GM19193 (cell line): ENCODE results near the gene NXPE1.

ENCODE experiments used
- POLR2A ChIP-seq: IDR thresholded peaks from 4 replicates; pipeline ENCODE4 v1.6.1; 2011; ENCODE audit not compliant: insufficient read depth, insufficient read length; ENCODE audit errors: extremely low read depth

NXPE1 gene

DNA sequence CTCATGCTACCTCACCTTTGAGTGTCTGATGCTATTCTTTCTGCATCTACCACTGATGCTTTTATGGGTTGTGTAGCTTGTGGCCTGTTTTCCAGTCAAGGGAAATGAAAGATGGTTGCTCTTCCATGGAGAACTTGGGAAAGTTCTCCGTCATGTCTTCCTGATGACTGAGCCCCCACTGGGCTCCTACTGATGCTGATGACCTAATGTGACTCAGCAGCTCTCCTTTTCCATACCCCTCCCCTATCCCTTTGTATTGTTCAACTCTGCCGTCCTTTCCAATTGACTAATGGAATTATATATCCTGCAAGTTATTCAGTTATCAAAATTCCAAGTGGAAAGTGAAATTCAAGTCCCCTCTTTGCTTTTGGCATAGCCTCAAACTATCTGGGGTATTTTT is 75.8 kb downstream of the NXPE1 start:
- TF ChIP-seq POLR2A, result no peak

DNA sequence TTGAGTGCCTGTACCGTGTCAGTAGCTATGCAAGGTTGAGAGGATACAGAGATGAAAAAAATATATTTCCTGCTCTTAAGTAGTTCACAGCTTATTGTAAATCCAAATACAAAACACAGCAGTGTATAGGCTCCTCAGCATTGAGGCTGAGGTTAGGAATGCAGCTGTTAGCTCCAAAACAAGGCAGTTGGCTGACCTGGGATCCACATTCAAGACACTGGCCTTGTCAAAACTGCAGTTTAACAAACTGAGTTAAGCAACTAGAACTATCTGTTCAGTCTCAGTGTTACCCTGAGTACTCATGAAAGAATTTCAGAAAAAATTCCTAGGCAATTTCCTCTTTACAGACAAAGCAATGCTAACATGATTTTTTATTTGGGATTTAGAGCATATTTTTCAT is 77.6 kb downstream of the NXPE1 start:
- TF ChIP-seq POLR2A, result no peak

DNA sequence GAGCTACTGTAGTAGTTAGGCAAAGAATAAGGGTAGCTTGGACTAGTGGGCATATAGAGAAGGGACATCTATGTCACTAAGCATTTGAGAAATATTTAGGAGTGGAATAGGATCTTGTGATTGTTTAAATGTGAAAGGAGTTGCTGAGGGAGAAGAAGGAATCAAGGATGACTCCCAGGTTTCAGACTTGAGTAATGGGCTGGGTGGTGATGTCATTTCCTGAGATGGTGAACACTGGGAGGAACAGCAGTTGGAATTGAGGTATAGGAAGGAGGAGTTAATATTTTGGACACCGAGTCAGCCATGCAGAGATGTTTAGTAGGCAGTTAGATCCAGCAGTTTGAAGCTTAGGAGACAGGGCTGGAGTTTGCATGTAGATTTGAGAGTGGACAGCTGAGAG is 80.3 kb downstream of the NXPE1 start:
- TF ChIP-seq POLR2A, result no peak

DNA sequence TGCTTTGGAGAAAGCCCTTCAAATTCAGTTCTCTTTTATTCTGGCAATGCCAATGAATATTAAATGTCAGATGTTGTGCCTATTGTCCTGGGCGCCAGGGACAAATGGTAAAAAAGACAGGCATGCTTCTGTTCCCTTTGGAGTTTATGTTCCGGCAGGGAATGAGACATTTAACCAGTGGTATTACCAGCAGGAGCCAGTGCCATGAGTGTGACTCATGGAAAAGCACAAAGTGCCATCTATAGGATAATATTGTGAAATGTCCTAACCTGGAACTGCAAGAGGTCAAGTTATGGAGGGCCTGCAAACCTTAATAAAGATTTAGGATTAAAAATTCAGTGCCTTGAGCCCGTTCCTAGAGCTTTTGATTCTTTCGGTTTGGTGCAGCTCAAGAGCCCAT is 80.9 kb downstream of the NXPE1 start:
- TF ChIP-seq POLR2A, result no peak

DNA sequence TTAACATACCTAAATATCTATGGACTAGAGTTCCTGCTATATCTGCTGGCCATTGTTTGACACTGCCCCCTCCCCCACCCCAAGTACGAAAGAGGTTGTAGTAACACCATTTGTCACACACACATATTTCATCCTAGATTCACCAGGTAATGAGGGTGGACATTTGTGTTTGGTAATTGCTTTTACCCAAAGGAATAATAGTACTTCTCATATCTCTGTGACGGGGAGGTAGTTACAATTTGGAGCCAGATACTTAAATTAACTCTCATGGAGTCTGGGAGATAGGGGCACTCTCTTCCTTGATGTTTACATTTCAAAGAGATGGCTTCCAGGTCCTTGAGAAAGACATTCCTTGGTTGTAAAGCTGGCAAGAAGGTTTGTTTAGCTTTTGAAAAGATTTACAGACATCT is 81.7 kb downstream of the NXPE1 start:
- TF ChIP-seq POLR2A, result no peak

DNA sequence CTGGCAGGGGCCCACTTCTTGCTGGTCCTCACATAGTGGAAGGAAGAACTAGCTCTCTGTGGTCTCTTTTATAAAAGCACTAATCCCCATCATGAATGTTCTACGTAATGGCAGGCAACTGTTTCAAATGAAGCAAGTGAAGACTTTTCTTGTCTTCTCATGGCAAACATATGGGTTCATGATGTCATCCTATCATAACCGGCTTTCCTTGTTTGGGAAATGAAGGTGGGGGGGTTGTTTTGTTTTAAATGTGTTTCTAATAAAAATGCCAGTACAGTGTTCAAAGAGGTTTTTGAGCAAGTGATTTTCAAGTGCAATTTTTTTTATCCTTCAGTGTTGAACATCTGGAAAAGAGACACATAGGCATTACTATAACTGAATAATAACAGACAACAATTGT is 87.0 kb downstream of the NXPE1 start:
- TF ChIP-seq POLR2A, result no peak
